ENCODE measurements around the gene TNK2.
"Not testable (repeated sequence)": the region's sequence is repeated elsewhere in the genome, so short reads cannot be mapped to it uniquely, and the experiment has no call there.

TNK2 gene

GRCh38 chr3:195918176-195918575, 9.8 kb upstream of the TNK2 start:
- DNase-seq (ENCODE audit: low spot score): no peak
- no peak for FAIRE-seq

GRCh38 chr3:195916991-195917390, 8.6 kb upstream of the TNK2 start:
- DNase-seq (ENCODE audit: low spot score): no peak
- FAIRE-seq: no peak

DNA sequence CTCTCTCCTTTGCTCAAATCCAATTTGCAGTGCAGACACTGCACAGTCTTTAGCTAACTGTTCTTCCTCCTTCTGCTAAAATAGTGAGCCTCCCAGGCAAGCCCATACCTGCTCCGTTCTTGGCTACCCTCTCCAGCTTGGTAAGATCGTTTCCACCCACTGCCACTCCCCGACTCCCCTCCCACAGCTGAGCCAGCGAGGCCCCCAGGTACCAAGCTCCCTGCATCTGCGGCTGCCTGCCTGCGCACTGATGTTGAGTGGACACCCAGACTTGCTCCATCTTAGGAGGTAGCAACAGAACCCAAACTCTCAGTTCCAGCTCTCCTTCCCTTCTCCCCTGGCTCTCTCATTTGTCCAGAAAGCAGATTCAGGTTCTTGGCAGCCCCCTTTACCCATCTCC, 7.9 kb upstream of the TNK2 start:
- DNase-seq (ENCODE audit: low spot score): no peak
- FAIRE-seq: no peak

- DNase-seq (ENCODE audit: low spot score): peak; percentile 92
- no peak for FAIRE-seq
Measured at GRCh38 chr3:195914648-195915473, 6.5 kb upstream of the TNK2 start.

GRCh38 chr3:195914146-195914545, 5.8 kb upstream of the TNK2 start:
- DNase-seq (ENCODE audit: low spot score); FAIRE-seq: not testable (repeated sequence)

DNA sequence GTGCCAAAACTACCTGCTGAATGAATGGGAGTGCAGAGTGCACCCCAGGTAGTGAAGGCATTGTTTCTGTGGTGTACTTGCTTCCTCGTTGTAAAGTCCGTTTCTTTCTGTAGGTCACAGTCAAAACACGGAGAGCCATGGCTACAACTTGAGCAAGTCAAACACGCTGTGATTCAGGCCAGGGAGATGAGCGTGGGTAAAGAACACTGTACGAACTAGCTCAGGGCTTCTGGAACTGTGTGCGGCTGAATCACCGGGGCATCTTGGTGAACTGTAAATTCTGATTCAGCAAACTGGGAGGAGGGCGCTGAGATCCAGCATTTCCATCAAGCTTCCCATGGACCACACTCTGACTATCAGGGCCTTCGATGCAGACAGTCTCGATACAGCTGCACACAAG, 5.0 kb upstream of the TNK2 start:
- FAIRE-seq: no peak
- no peak for DNase-seq (ENCODE audit: low spot score)

- no peak for DNase-seq (ENCODE audit: low spot score)
- no peak for FAIRE-seq
Measured at GRCh38 chr3:195911946-195912270, 3.6 kb upstream of the TNK2 start.

DNA sequence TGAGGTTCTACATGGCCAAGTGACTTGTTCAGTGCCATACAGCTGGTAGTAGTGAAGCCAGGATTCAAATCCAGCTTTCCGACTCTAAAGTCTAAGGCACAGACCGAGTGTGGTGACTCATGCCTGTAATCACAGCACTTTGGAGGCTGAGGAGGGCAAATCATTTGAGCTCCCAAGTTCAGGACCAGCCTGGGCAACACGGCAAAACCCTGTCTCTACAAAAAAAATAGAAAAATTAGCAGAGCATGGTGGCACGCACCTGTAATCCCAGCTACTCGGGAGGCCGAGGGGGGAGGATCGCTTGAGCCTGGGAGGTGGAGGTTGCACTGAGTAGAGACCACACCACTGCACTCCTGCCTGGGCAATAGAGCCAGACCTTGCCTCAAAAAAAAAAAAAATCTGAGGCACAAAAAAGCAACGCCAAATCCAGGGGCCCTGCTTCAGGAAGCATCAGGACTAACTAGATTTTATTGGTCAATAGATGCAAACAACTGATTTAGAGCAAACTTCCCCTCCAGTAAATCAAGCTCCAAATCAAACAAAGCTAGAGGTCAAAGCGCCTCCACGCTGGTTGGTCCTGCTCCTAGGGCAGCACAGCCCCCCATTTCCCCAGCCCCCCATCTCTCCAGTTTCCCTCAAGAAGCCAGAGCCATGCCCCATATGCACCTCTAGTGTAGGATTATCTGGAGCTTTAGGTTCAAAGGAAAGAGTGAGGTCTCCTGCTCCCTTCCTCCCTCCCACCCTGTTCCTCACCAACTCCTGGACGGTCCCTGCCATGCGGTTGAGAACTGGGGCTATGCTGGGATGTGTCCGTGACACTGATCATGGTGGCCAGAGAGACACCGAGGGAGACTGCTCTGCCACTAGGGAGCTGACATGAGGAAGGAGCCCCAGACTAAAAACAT, 2.9 kb upstream of the TNK2 start:
- FAIRE-seq (no peak), DNase-seq (ENCODE audit: low spot score) (no peak)

- FAIRE-seq (no peak), DNase-seq (ENCODE audit: low spot score) (no peak)
Measured at GRCh38 chr3:195910499-195910845, 2.1 kb upstream of the TNK2 start.

DNA sequence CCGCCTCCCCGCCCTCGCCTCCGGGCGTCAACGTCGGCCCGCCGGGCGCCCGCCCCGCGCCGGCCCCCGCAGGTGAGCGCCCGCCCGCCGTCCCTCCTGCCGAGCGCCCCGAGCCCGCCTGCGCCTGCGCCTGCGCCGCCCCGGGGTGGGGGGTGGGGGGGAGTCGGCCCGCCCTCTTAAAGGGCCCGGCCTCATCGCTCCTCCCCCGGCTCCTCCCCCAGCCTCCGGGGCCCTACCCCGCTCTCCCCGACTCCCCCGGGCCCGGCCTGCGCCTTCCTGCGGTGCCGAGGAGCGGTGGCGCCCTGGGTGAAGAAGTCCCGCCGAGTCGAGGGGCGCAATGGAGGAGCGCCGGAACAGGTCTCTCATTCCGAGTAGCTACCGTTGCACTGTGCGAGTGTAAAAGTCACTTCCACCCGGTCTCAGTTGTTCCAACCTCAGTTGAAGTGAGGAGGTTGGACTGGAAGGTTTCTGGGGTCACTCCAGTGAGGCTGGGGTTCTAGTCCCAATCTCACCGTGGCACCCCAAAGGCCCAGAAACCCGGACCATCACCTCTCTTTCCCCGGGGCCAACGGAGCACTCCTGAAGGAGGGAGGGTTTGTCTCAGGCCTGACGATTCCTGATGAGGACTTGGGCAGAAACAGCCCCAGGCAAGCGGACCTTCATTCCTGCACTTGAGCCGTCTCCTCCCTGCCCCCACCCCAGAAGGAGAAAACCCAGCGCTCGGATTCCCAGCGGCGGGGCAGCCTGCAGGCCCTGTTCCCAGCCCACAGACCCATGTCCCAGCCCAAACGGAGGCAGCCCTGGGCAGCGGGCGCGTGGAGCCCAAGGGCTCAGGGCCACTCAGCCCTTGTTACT, 1.5 kb upstream of the TNK2 start:
- DNase-seq (ENCODE audit: low spot score) (peak; percentile 96), FAIRE-seq (no peak)

DNA sequence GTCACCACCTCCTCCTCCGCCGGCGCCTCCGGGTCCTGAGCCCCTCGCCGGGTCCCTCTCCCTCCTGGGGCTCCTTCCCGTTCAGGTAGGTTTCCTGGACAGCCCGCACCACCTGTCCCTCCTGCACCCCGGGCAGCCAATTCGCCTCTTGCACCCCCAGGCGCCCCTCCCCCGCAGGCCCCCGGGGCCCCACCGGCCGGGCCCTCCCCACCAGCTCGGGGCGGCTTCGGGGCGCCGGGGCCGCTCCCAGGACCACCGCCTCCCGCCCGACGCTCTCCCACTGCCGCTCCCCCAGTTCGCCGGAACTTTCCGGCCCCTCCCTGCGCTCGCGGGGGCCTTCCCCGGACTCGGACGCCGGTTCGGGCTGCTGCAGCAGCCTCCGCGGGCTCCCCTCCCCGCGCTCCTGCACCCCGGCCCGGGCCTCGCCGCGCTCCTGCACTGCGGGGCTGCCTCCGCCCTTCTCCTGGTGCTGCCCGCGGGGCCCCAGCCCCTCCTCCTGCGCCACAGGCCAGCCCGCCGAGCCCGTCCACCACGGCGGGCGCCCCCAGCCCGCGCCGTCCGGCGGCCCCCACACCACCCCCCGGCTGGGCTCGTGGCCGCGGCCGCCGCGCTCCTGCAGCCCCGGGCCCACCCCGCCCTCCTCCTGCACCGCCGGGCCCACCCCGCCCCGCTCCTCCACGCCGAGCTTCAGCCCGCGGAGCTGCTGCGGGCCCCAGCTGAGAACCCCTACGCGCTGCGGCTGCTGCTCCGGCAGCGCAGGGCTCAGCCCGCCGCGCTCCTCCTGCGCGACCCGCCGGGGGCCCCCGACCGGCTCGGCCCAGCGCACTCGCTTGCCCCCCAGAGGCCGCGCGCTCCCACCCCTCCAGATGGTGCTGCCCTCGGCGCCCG, 587 bp upstream of the TNK2 start:
- DNase-seq (ENCODE audit: low spot score) (peak; percentile 36), FAIRE-seq (no peak)

DNA sequence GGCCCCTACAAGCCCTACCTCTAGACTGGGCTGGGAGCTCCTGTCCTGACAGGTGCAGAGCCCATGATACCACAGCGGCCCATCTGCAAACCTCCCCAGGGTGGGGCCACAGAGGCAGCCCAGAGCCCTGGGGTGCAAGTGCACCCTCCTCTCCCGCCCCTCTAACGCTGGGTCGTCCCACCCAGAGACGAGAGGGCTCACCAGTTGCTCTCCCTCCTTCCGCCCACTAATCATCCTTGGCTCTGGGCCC, 742 bp downstream of the TNK2 start:
- DNase-seq (ENCODE audit: low spot score): no peak
- no peak for FAIRE-seq

- no peak for DNase-seq (ENCODE audit: low spot score)
- FAIRE-seq: no peak
Measured at GRCh38 chr3:195906865-195907683, 1.3 kb downstream of the TNK2 start.

GRCh38 chr3:195905970-195906864, 2.1 kb downstream of the TNK2 start:
- no peak for DNase-seq (ENCODE audit: low spot score)
- FAIRE-seq: no peak

DNA sequence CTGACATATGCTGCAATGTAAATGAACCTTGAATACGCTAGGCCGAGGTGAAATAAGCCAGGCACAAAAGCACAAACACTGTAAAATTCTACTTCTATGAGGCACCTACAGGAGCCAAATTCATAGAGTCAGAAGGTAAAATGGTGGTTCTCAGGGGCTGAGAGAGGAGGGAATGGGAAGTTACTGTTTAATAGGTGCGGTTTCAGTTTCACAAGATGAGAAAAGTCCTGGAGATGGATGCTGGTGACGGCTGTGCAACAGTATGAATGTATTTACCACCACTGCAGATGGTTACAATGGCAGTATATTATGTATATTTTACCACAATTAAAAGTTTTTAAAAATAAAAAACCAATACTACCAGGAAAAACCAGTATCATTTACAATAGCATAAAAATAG, 4.0 kb downstream of the TNK2 start:
- no peak for DNase-seq (ENCODE audit: low spot score)

GRCh38 chr3:195903950-195904290, 4.4 kb downstream of the TNK2 start:
- DNase-seq (ENCODE audit: low spot score) (no peak), FAIRE-seq (no peak)

More for the DNA sequence above, 4.0 kb downstream of the TNK2 start:
- FAIRE-seq: no peak

GRCh38 chr3:195902634-195903033, 5.7 kb downstream of the TNK2 start:
- FAIRE-seq; DNase-seq (ENCODE audit: low spot score): not testable (repeated sequence)

DNA sequence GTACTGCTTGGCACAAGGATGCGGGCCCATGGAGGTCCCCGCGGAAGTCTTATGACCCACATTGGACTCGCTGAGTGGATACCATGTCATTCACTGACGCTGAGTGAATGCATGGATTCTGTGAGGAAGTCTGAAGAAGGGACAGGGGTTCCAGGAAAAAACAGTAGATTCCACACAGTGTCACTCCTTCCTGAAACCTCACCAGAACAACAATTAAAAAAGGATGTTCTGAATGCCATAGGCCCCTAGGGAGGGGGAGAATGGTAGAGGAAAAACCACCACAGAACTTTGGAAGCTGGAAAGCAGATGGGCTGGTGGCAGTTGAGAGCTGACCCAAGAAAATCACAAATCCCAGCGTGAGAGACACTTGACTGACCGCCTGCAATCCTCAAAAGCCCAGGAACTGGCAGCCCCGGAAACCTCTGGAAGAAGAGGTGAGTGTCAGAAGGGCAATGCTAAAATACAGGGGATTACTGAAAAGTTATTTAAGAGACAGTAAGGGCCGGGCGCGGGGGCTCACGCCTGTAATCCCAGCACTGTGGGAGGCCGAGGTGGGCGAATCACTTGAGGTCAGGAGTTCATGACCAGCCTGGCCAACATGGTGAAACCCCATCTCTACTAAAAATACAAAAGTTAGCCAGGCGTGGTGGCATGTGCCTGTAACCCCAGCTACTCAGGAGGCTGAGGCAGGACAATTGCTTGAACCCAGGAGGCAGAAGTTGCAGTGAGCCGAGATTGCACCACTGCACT, 6.3 kb downstream of the TNK2 start:
- DNase-seq (ENCODE audit: low spot score); FAIRE-seq: not testable (repeated sequence)
